Measurements from ENCODE around the gene ADD2. TPM values are rescaled to one million over a fixed set of nuclear protein-coding genes. Genes with fewer than 3 reads are reported as not detected.

The ADD2 gene
- total RNA-seq, 1 experiment from 2014 or later: 124 TPM

DNA sequence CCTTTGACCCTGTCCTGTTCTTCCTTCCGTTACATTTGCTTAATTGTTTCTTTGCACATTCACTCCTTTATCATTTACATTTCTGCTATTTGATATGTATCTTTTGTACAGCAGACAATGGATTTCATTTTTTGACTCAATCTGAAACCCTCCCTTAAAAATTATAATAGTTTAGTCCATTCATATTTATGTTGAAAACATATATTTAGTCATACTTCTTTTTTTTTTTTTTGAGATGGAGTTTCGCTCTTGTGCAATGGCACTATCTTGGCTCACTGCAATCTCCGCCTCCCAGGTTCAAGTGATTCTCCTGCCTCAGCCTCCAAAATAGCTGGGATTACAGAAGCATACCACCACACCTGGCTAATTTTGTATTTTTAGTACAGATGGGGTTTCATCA lies 119.0 kb downstream of the ADD2 start:
- Histone ChIP-seq H3K4me2 (ENCODE audit: insufficient read depth, insufficient read length, low read length) (no peak overlapping the region), H4K20me1 (ENCODE audit: control insufficient read depth, insufficient read depth, insufficient read length) (no peaks in the 10 kb centered on the region), H3K4me1 (ENCODE audit: insufficient read depth, low read length) (no peaks in the 10 kb centered on the region; the same call in 1 of the 2 replicates), H2AK5ac (ENCODE audit: insufficient read length, low read length) (no peak overlapping the region), H3K9ac (ENCODE audit: extremely low read depth, insufficient read length, low read length) (no peak overlapping the region), H3K27me3 (ENCODE audit: insufficient read depth, low read length) (no peaks in the 10 kb centered on the region; the same call in 1 of the 2 replicates), H3K14ac (ENCODE audit: insufficient read depth, low read length) (no peak overlapping the region), H3K23ac (ENCODE audit: insufficient read length, low read depth, low read length) (no peak overlapping the region), H3K18ac (ENCODE audit: insufficient read length, low read depth, low read length) (no peak overlapping the region), H4K5ac (ENCODE audit: insufficient read length, low read depth, low read length) (no peak overlapping the region), H3K4ac (ENCODE audit: low read depth, low read length) (no peak overlapping the region), H3K9me3 (ENCODE audit: control insufficient read depth, low read depth, low read length) (no peaks in the 10 kb centered on the region), H3K23me2 (ENCODE audit: insufficient read length, low read depth, low read length, poor library complexity, severe bottlenecking) (no peaks in the 10 kb centered on the region), H2BK20ac (ENCODE audit: low read depth, low read length, poor library complexity, severe bottlenecking) (no peak overlapping the region), H3K79me2 (ENCODE audit: insufficient read depth, low read length) (no peaks in the 10 kb centered on the region), H2BK15ac (ENCODE audit: low read depth, low read length) (no peak overlapping the region), H3K56ac (ENCODE audit: insufficient read length, low read depth, low read length) (no peak overlapping the region), H4K8ac (replicated peaks; ENCODE audit: insufficient read length, low read depth, low read length) (no peak overlapping the region), H3K27ac (ENCODE audit: insufficient read length, low read depth, low read length) (no peak overlapping the region), H4K91ac (ENCODE audit: insufficient read length, low read depth, low read length) (no peak overlapping the region), H3T11ph (ENCODE audit: low read length) (no peak overlapping the region), H2BK12ac (ENCODE audit: insufficient read length, low read depth, low read length) (no peak overlapping the region), H2BK120ac (ENCODE audit: low read depth, low read length, poor library complexity, severe bottlenecking) (no peak overlapping the region), H3K79me1 (ENCODE audit: insufficient read depth, low read depth, low read length, poor library complexity, severe bottlenecking) (no peaks in the 10 kb centered on the region), H2AFZ (ENCODE audit: low read length) (no peak overlapping the region), H2BK5ac (ENCODE audit: insufficient read length, low read length) (no peak overlapping the region)
- Mint-ChIP-seq H3K9me3 (no peaks in the 10 kb centered on the region), H3K27ac (no peak overlapping the region), H3K4me1 (no peaks in the 10 kb centered on the region), H3K27me3 (ENCODE audit: low read depth) (peaks cover 32% of the 10 kb centered on the region), H3K4me3 (no peak overlapping the region), H3K36me3 (ENCODE audit: insufficient read depth in 1 of 3, low read depth in 3 of 3) (no peaks in the 10 kb centered on the region)
- TF ChIP-seq, protein P1, sequence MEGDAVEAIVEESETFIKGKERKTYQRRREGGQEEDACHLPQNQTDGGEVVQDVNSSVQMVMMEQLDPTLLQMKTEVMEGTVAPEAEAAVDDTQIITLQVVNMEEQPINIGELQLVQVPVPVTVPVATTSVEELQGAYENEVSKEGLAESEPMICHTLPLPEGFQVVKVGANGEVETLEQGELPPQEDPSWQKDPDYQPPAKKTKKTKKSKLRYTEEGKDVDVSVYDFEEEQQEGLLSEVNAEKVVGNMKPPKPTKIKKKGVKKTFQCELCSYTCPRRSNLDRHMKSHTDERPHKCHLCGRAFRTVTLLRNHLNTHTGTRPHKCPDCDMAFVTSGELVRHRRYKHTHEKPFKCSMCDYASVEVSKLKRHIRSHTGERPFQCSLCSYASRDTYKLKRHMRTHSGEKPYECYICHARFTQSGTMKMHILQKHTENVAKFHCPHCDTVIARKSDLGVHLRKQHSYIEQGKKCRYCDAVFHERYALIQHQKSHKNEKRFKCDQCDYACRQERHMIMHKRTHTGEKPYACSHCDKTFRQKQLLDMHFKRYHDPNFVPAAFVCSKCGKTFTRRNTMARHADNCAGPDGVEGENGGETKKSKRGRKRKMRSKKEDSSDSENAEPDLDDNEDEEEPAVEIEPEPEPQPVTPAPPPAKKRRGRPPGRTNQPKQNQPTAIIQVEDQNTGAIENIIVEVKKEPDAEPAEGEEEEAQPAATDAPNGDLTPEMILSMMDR (conservative IDR thresholded peaks at IDR 0.05): no peak
- WGBS (ENCODE audit: extremely low coverage, insufficient read length, low lambda C conversion rate): no CpG with 5 or more reads among the region's 3 CpGs
- no peak for DNase-seq

Data from H9 (cell line).